Activated CD8-positive, alpha-beta memory T cell treated with anti-CD3 and anti-CD28 coated beads, Interleukin-2, amount 50 U/mL, for 1 hour (primary cell): ENCODE data around the gene FBXL19.
"Not testable (repeated sequence)": the region's sequence is repeated elsewhere in the genome, so short reads cannot be mapped to it uniquely, and the experiment has no call there.

Experiments
- DNase-seq: peaks from one replicate; pipeline ENCODE4 v3.0.0-alpha.2; 2020; ENCODE audit errors: extremely low read depth

FBXL19 gene

GRCh38 chr16:30922960-30923535 lies 324 bp upstream of the FBXL19 start:
- DNase-seq = peak; percentile 84

DNA sequence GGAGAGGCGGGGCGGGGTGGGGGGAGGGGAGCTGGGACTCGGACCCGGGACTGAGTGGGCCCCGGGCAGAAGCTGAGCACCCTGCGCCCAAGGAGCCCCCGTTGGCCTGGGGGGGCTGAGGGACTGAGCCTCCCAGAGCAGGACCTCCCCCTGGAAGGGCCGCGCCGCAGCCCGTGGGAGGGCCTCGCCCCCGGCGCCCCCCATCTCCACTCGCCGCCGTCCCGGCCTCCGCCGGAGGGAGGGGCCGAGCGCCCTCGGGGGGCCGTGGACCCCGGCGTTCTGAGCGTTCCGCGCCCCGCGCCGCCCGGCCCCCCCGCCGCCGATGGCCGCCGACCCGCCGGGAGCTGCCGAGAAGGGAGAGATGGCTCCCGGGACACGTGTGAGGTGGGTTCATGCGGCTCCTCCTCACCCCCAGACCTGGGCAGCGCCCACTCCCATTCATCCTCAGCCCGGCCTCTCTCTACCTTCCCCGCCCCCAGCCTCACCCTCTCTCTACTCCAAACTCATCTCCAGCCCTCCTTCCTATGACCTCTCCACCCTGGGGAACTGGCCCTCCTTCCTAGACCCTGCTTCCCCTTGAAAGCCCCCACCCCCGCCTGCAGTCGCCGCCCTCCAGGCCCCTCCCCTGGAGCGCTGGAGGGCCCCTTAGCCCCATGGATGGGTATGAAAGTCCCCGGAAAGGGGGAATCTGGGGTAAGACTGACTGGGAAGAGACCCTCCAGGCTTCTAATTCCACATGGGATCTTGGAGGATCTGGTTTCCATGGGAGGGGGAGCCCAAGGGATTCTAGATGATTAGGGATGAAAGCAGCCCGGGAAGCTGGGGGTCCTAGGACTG lies 922 bp downstream of the FBXL19 start:
- DNase-seq = no peak

- no peak for DNase-seq
Observed at GRCh38 chr16:30924913-30925631, 1.7 kb downstream of the FBXL19 start.

DNA sequence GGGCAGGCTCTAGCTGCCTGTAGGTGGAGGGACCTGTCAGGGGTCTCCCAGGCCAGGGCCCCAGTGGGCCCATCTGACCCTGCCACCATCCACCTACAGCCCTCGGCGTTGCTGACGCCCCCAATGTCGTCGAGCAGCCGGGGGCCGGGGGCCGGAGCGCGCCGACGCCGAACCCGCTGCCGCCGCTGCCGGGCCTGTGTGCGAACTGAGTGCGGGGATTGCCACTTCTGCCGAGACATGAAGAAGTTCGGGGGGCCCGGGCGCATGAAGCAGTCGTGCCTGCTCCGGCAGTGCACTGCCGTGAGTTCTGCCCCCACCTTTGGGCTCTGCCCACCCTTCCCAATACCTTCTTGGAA lies 2.2 kb downstream of the FBXL19 start:
- no peak for DNase-seq

- DNase-seq = no peak
Observed at GRCh38 chr16:30925995-30926811, 2.8 kb downstream of the FBXL19 start.

DNA sequence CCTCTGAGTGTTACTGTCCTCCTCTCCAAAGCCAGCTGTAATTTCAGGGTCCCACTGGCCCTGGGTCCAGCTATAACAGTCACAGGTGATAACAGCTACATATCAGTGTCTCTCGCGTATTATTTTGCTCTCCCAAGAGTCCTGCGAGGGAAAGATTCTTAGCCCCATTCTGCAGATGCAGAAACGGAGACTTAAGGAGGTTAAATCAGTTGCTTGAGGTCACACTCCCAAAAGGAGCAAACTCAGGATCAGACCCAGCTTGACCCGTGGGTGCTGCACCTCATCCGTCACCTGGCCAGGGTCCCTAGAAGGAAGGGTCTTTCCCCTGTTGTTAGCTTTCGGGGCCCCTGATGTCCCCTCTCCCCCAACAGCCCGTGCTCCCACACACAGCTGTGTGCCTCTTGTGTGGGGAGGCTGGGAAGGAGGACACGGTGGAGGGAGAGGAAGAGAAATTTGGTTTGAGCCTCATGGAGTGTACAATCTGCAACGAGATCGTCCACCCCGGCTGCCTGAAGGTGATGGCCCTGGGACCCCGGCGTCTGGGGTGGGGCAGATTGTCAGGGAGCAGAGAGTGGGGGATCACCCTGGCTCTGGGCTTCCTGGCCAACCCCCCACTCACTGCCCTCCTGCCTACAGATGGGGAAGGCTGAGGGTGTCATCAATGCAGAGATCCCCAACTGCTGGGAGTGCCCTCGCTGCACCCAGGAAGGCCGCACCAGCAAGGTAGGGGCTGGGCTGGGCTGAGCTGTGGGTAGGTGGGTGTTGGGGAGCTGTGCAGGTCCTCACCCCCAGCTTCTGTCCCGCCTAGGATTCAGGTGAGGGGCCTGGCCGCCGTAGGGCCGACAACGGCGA lies 3.8 kb downstream of the FBXL19 start:
- no peak for DNase-seq

- DNase-seq = no peak
Observed at GRCh38 chr16:30927789-30928378, 4.5 kb downstream of the FBXL19 start.

DNA sequence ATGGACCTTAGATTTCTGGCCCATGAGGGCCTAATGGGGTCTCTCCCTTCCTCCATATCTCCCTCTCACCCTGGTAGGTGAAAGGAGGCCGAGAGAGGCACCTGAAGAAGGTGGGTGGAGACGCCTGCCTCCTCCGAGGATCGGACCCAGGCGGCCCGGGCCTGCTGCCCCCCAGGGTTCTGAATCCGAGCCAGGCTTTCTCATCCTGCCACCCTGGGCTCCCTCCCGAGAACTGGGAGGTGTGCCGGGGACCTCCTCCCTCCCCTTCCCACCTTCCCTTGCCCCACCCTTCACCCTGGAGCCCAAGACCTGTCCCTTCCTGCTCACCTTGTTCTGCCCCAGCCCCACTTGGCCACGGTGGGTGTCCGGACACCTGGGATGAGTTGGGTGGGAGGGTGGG lies 5.0 kb downstream of the FBXL19 start:
- no peak for DNase-seq

DNA sequence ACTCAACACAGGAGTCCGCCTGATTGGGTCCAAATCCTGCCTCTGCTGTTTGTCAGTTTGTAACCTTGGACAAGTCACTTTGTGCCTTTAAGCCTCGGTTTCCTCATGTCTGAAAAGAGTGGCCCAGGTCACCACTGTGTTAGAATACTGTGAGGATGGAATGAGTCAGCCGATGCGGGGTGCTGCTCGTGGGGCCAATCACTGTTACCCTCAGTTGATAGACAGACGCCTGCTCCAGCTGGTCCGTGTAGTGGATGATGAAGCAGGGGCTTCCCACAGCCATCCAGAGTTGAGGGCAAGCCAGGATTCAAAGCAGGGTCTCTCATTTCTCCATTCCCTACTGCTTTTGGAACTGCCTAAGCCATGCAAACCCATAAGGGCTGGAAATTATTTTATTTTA lies 5.8 kb downstream of the FBXL19 start:
- no peak for DNase-seq

DNA sequence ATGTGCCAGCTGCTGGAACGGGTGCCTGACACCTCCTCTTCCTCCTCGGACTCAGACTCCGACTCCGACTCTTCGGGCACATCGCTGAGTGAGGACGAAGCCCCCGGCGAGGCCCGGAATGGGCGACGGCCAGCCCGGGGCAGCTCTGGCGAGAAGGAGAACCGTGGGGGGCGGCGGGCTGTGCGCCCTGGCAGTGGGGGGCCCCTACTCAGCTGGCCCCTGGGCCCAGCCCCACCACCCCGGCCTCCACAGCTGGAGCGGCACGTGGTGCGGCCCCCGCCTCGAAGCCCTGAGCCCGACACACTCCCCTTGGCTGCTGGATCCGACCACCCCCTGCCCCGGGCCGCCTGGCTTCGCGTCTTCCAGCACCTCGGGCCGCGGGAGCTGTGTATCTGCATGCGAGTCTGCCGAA lies 6.8 kb downstream of the FBXL19 start:
- DNase-seq = no peak

GRCh38 chr16:30931068-30931650 lies 7.8 kb downstream of the FBXL19 start:
- no peak for DNase-seq

- no peak for DNase-seq
Observed at GRCh38 chr16:30934827-30935557, 11.6 kb downstream of the FBXL19 start.

DNA sequence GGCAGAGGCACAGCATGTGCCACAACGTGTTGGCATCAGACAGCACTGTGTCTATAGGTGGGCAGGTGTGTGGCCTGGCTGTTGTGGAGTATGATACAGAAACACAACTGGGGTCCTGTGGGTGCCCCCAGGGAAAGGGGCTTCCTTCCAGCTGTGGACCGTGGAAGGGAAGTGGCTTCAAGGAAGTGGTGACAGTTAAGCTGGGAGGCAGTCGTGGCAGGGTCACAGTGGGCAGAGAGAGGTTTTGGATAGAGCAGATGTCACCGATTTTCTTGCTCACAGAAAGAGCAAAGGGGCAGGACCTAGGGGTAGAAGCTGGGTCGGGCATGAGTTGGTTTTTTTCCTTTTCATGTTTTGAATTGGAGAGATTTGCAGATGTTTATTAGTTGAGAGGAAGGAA lies 14.3 kb downstream of the FBXL19 start:
- DNase-seq = no peak

GRCh38 chr16:30939571-30939970 lies 16.2 kb downstream of the FBXL19 start:
- DNase-seq = not testable (repeated sequence)

DNA sequence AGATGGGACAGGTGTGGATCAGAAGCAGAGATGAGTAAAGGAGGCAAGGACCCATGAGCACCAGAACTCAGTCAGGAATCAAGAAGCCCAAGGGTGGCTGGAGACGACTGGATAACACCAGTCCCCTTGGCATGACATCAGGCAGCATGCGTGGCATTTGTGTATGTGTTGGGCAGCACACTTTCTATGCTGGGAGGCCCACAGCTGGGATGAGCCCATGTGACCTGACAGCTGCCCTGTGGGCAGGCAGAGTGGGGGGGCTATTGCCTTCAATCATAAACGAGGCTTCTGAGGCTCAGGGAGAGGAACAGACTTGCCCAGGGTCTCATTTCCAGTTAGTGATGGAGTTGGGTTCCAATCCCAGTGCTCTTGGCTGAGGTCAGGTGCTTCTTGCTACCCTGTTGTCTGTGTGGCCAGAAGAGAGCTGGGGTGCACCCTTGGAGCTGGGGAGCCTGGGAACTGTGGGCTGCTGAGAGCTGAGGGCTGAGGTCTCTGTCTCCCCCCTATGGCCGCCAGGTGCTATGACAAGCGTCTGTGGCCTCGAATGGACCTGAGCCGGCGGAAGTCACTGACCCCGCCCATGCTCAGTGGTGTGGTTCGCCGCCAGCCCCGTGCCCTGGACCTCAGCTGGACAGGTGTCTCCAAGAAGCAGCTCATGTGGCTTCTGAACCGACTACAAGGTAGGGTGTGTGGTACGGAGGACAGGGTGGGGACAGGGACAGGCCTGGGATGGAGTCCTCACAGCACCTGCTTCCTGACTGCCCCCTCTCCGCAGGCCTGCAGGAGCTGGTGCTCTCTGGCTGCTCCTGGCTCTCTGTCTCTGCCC lies 18.4 kb downstream of the FBXL19 start:
- DNase-seq = no peak

GRCh38 chr16:30942426-30942806 lies 19.0 kb downstream of the FBXL19 start:
- no peak for DNase-seq

- DNase-seq = no peak
Observed at GRCh38 chr16:30944352-30944751, 21.0 kb downstream of the FBXL19 start.

DNA sequence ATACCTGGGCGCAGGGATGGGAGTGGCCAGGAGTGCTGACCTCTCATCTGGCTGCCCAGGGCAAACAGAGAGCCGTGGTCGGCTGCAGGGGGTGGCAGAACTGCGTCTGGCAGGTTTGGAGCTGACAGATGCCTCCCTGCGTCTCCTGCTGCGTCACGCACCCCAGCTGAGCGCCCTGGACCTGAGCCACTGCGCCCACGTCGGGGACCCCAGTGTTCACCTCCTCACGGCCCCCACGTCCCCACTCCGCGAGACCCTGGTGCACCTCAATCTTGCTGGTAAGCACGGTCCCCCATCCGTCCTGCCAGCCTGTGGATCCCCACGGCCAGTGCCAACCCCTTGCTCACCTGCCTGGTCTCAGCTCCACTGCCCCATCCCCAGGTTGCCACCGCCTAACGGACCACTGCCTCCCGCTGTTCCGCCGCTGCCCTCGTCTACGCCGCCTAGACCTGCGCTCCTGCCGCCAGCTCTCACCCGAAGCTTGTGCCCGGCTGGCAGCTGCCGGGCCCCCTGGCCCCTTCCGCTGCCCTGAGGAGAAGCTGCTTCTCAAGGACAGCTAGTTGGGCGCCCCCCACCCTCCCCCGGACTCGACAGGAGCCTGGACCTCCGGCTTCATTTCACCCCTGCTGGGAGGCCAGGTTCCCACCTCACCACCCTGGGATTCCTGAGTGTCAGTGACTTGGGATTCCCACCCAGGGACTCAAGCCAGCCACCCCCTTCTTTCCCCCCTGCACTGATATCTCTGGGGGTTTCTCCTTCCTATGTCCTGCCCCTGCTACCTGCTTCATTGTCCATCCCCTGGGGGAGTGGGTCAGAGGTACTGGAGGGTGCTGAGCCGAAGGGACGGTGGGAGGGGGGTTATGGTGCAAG lies 23.5 kb downstream of the FBXL19 start:
- no peak for DNase-seq
